Measurements from ENCODE around the gene BAG5. TPM values are rescaled to one million over a fixed set of nuclear protein-coding genes. Genes with fewer than 3 reads are reported as not detected.
A peak's percentile ranks its signal among the peaks of the same experiment; 100 is the strongest.

The BAG5 gene
- total and polyA plus RNA-seq, 2 of the 8 experiments (the other 6 are each of a cell fraction or from before 2014, with no cell fraction given), result 7.4 to 29.5 TPM

- Histone ChIP-seq H2BK5ac (ENCODE audit: low read depth, low read length) (no peak overlapping the region), H3K23me2 (ENCODE audit: low read depth, low read length) (peaks cover 14% of the 10 kb centered on the region; the same call in 1 of the 2 replicates), H3K14ac (ENCODE audit: insufficient read length) (no peak overlapping the region), H3K4me1 (replicated peaks in 1 of 4; ENCODE audit: control insufficient read depth in 3 of 4, insufficient read depth in 4 of 4, low read length in 3 of 4) (peaks cover 0 to 28% (median 19%) of the 10 kb centered on the region in 4 experiments; a peak in 6 of 7 replicates), H3K79me2 (ENCODE audit: control insufficient read depth in 1 of 2, insufficient read depth in 2 of 2, low read length in 2 of 2) (peaks cover 0 to 2% of the 10 kb centered on the region in 2 experiments; a peak in 1 of 4 replicates), H3K36me3 (ENCODE audit: control insufficient read depth in 2 of 4, insufficient read depth in 4 of 4, low read length in 3 of 4) (peaks cover 8 to 23% (median 17%) of the 10 kb centered on the region in 4 experiments; a peak in 7 of 8 replicates), H3K27ac (ENCODE audit: low read depth, low read length) (no peak overlapping the region), H4K20me1 (replicated peaks in 1 of 2; ENCODE audit: control insufficient read depth in 1 of 2, insufficient read depth in 2 of 2, low read length in 2 of 2) (peaks cover 10 to 18% of the 10 kb centered on the region in 2 experiments), H4K8ac (ENCODE audit: extremely low read depth, insufficient read depth, low read length) (peak overlapping the region; percentile 81), H3K27me3 (replicated peaks in 1 of 4; ENCODE audit: control insufficient read depth in 3 of 4, extremely low read depth in 1 of 4, insufficient read depth in 3 of 4, low read length in 3 of 4) (peaks cover 3 to 18% (median 13%) of the 10 kb centered on the region in 4 experiments), H3K18ac (ENCODE audit: extremely low read depth, low read length) (peak overlapping the region; percentile 83), H4K91ac (replicated peaks; ENCODE audit: insufficient read length, low read length) (peak overlapping the region; percentile 83), H2BK120ac (replicated peaks; ENCODE audit: low read depth, low read length) (no peak overlapping the region), H3K4me3 (ENCODE audit: extremely low read depth in 1 of 4, insufficient read depth in 2 of 4, low read depth in 3 of 4, low read length in 4 of 4) (peak overlapping the region; percentile 47 to 96 (median 84)), H3K23ac (ENCODE audit: insufficient read length) (no peak overlapping the region), H3K4me2 (ENCODE audit: insufficient read depth in 1 of 2, low read depth in 2 of 2, low read length in 2 of 2) (peak overlapping the region; percentile 73 to 80), H3K79me1 (ENCODE audit: low read depth, low read length) (no peaks in the 10 kb centered on the region; the same call in 1 of the 2 replicates), H2BK20ac (ENCODE audit: low read length) (no peak overlapping the region), H3K9ac (replicated peaks in 1 of 4; ENCODE audit: extremely low read depth in 1 of 4, low read depth in 3 of 4, low read length in 3 of 4) (peak overlapping the region in 3 of 4 experiments; percentile 58 to 90 (median 64); a peak in 5 of 7 replicates), H4K5ac (ENCODE audit: insufficient read length, low read depth, low read length) (peak overlapping the region; percentile 49), H2BK12ac (ENCODE audit: low read depth, low read length) (no peak overlapping the region), H2AFZ (ENCODE audit: low read length) (no peak overlapping the region), H3K9me3 (ENCODE audit: insufficient read depth in 2 of 2, low read depth in 1 of 2, low read length in 1 of 2) (no peaks in the 10 kb centered on the region), H2AK5ac (ENCODE audit: low read depth, low read length) (no peak overlapping the region), H2BK15ac (ENCODE audit: low read length) (no peak overlapping the region), H3K56ac (replicated peaks; ENCODE audit: insufficient read length, low read depth, low read length) (no peak overlapping the region), H3K4ac (replicated peaks; ENCODE audit: insufficient read length, low read depth, low read length) (peak overlapping the region; percentile 49)
- FAIRE-seq, result no peak
- ChIA-PET POLR2A (ENCODE audit: partially characterized antibody) (interaction anchor here (0.6 to 12.6 kb wide), 11 partner anchors 10 to 463 kb away, joined by 3 to 844 read pairs (median 4); partner anchors contain the start of genes BAG5, CDC42BPB, COA8 and EIF5), CTCF (ENCODE audit: partially characterized antibody) (interaction anchor here (0.6 to 31.3 kb wide), 7 partner anchors 11 to 827 kb away, joined by 3 to 921 read pairs (median 14); partner anchors contain the start of genes BAG5 and TRMT61A)
- peak in 1 of 2 experiments; percentile 86 for DNase-seq (ENCODE audit: low read depth in 1 of 2, low spot score in 2 of 2)
- WGBS, 2 experiments (ENCODE audit: extremely low coverage in 1 of 2, insufficient coverage in 1 of 2, insufficient read length in 1 of 2, insufficient replicate concordance in 2 of 2, low coverage in 1 of 2, low lambda C conversion rate in 2 of 2, missing lambda C conversion rate in 1 of 2), result 27% methylated on average over 23 of the region's 66 CpGs; no CpG with 5 or more reads in 1 of the 2 experiments
- TF ChIP-seq POLR2A (IDR thresholded peaks at IDR 0.05; ENCODE audit: control extremely low read depth in 1 of 2, low read depth in 2 of 2, low read length in 2 of 2) (peak in 1 of 2 experiments; percentile 59; a peak in 1 of 3 replicates), ATF2 (IDR thresholded peaks at IDR 0.05; ENCODE audit: low read length) (peak; percentile 30; the same call in 1 of the 2 replicates), MAX (IDR thresholded peaks at IDR 0.05) (peak; percentile 64), CREB1 (IDR thresholded peaks at IDR 0.05) (peak; percentile 50), SIN3A (conservative IDR thresholded peaks at IDR 0.05 in 1 of 2, IDR thresholded peaks at IDR 0.05 in 1 of 2; ENCODE audit: low read depth in 1 of 2, low read length in 2 of 2) (peak; percentile 22 to 80; a peak in 2 of 4 replicates), TAF7 (optimal IDR thresholded peaks at IDR 0.05; ENCODE audit: borderline replicate concordance, low read depth, low read length) (peak; percentile 56)
Observed at GRCh38 chr14:103520657-103521437, 41.6 kb downstream of the BAG5 start.

All from H1 (cell line).